ENCODE measurements around the gene CTNNA3. TPM values are rescaled to one million over a fixed set of nuclear protein-coding genes. Genes with fewer than 3 reads are reported as not detected.
A peak's percentile ranks its signal among the peaks of the same experiment; 100 is the strongest.

CTNNA3 gene
- total RNA-seq, 1 donor from 2014 or later, result not detected

- no peaks in the 10 kb centered on the region for H3K36me3 Mint-ChIP-seq (ENCODE audit: low read depth)
- POLR2A ChIA-PET, result no interaction called here
- no peaks in the 10 kb centered on the region for H3K9me3 Mint-ChIP-seq
- H3K4me3 Mint-ChIP-seq, result no peak overlapping the region
- H3K27me3 Mint-ChIP-seq, result no peaks in the 10 kb centered on the region
- H3K27ac Mint-ChIP-seq, result no peak overlapping the region
- intact Hi-C loops (cut with micrococcal nuclease), result no loop called here
- DNase-seq (no peak), ATAC-seq (ENCODE audit: low read depth) (no peak)
- H3K4me1 Mint-ChIP-seq, result no peaks in the 10 kb centered on the region
- CTCF ChIA-PET, result no interaction called here
- no peak for TF ChIP-seq CTCF (IDR thresholded peaks at IDR 0.05)
Measured at GRCh38 chr10:66183028-66183427, 1513.0 kb downstream of the CTNNA3 start.

GRCh38 chr10:66180581-66181318 is 1515.2 kb downstream of the CTNNA3 start:
- Mint-ChIP-seq H3K4me3 (no peak overlapping the region), H3K9me3 (no peaks in the 10 kb centered on the region), H3K27ac (no peak overlapping the region), H3K27me3 (no peaks in the 10 kb centered on the region), H3K4me1 (no peaks in the 10 kb centered on the region), H3K36me3 (ENCODE audit: low read depth) (no peaks in the 10 kb centered on the region)
- peak; percentile 61 for ATAC-seq (ENCODE audit: low read depth)
- no peak for DNase-seq
- TF ChIP-seq CTCF (IDR thresholded peaks at IDR 0.05), result no peak
- ChIA-PET POLR2A (no interaction called here), CTCF (interaction anchor here (1.3 to 1.4 kb wide), 2 partner anchors 12 to 24 kb away, joined by 3 to 4 read pairs; no protein-coding TSS in a partner anchor)
- intact Hi-C loops (cut with micrococcal nuclease), result loop anchor here (2.0 kb wide), 1 partner anchor 750 kb away; no protein-coding TSS in a partner anchor

GRCh38 chr10:66180021-66180420 is 1516.0 kb downstream of the CTNNA3 start:
- Mint-ChIP-seq H3K4me3 (no peak overlapping the region), H3K27ac (no peak overlapping the region), H3K36me3 (ENCODE audit: low read depth) (no peaks in the 10 kb centered on the region), H3K4me1 (no peaks in the 10 kb centered on the region), H3K27me3 (no peaks in the 10 kb centered on the region), H3K9me3 (no peaks in the 10 kb centered on the region)
- CTCF ChIA-PET, result interaction anchor here (1.3 to 1.4 kb wide), 2 partner anchors 11 to 25 kb away, joined by 3 to 4 read pairs; no protein-coding TSS in a partner anchor
- DNase-seq, result no peak
- no peak for ATAC-seq (ENCODE audit: low read depth)
- intact Hi-C loops (cut with micrococcal nuclease), result loop anchor here (2.0 kb wide), 1 partner anchor 751 kb away; no protein-coding TSS in a partner anchor
- POLR2A ChIA-PET, result no interaction called here
- no peak for TF ChIP-seq CTCF (IDR thresholded peaks at IDR 0.05)

- ChIA-PET POLR2A (no interaction called here), CTCF (no interaction called here)
- DNase-seq, result no peak
- no peak for TF ChIP-seq CTCF (IDR thresholded peaks at IDR 0.05)
- Mint-ChIP-seq H3K36me3 (ENCODE audit: low read depth) (no peaks in the 10 kb centered on the region), H3K27ac (no peak overlapping the region), H3K4me1 (no peaks in the 10 kb centered on the region), H3K4me3 (no peak overlapping the region), H3K9me3 (no peaks in the 10 kb centered on the region), H3K27me3 (no peaks in the 10 kb centered on the region)
- intact Hi-C loops (cut with micrococcal nuclease), result no loop called here
- no peak for ATAC-seq (ENCODE audit: low read depth)
Measured at GRCh38 chr10:66176772-66177171, 1519.2 kb downstream of the CTNNA3 start.

- intact Hi-C loops (cut with micrococcal nuclease), result no loop called here
- Mint-ChIP-seq H3K36me3 (ENCODE audit: low read depth) (no peaks in the 10 kb centered on the region), H3K27ac (no peak overlapping the region), H3K4me1 (no peaks in the 10 kb centered on the region), H3K27me3 (no peaks in the 10 kb centered on the region), H3K4me3 (no peak overlapping the region), H3K9me3 (no peaks in the 10 kb centered on the region)
- no peak for TF ChIP-seq CTCF (IDR thresholded peaks at IDR 0.05)
- DNase-seq (no peak), ATAC-seq (ENCODE audit: low read depth) (no peak)
- ChIA-PET CTCF (interaction anchor here (1.3 kb wide), 1 partner anchor 12 kb away, joined by 4 read pairs; no protein-coding TSS in a partner anchor), POLR2A (no interaction called here)
Measured at GRCh38 chr10:66167816-66168215, 1528.2 kb downstream of the CTNNA3 start.

Measured in activated B cell treated with CpG ODN at 0.5 μM for 24 hours (primary cell).